GM12878 (cell line): ENCODE data around the gene MEP1B. TPM values are rescaled to one million over a fixed set of nuclear protein-coding genes. Genes with fewer than 3 reads are reported as not detected.

ENCODE experiments used
- ATAC-seq: fragments of 200-7000 bp; cut with Tn5 transposase; 3 replicates; pipeline ENCODE4 v1.9.1; 2020; ENCODE audit warnings: mild to moderate bottlenecking, moderate library complexity
- BruUV-seq: library from RNA; stranded (reverse); fragments of 400-500 nt; replicated peaks from 2 replicates; lab custom pipeline; 2021; lab: Mats Ljungman, UMichigan
- CTCF ChIA-PET: fragments of 300-600 bp; sonication (Branson Sonifier 250); formaldehyde crosslinking; extraction: SDS; loops from one replicate; lab custom pipeline; 2021; ENCODE audit warnings: inconsistent platforms; lab: Yijun Ruan, JAX
- POLR2A ChIA-PET: fragments of 350-600 bp; formaldehyde crosslinking; extraction: SDS; loops from one replicate; lab custom pipeline; 2021; ENCODE audit warnings: inconsistent platforms; lab: Charles Lee
- RAD21 ChIA-PET: fragments of 300-600 bp; sonication (Branson Sonifier 250); formaldehyde crosslinking; loops from one replicate; lab custom pipeline; 2023; ENCODE audit warnings: antibody characterized with exemption; ENCODE audit not compliant: unreplicated experiment; lab: Charles Lee
- SMC1A ChIA-PET: fragments of 300-600 bp; sonication (Branson Sonifier 250); formaldehyde crosslinking; loops from one replicate; lab custom pipeline; 2023; ENCODE audit not compliant: unreplicated experiment, uncharacterized antibody; lab: Charles Lee
- DNase-seq: peaks from one replicate; pipeline ENCODE4 v3.0.0-alpha.2; 2011; ENCODE audit warnings: low read depth, low spot score
- FAIRE-seq: peaks from 3 replicates; lab custom pipeline; 2011; peaks lifted over from hg19 to GRCh38; lab: Jason Lieb, UNC
- H2AFZ ChIP-seq: 2 replicates; pipeline ENCODE4 v1.6.0; 2011; ENCODE audit warnings: low read depth, low read length, control low read depth; ENCODE audit not compliant: control insufficient read depth
- H3K27ac ChIP-seq: 2 replicates; pipeline ENCODE4 v1.5.1; 2011; ENCODE audit warnings: control low read depth; ENCODE audit not compliant: control insufficient read depth, insufficient read depth
- H3K27me3 ChIP-seq, 2 experiments: replicated peaks in 1 of 2; 2 replicates each; pipeline versions ENCODE4 v1.6.0 to v1.6.1; 2011; ENCODE audit warnings: low read length in 1 of 2; ENCODE audit not compliant: control insufficient read depth in 2 of 2, insufficient read depth in 2 of 2
- H3K36me3 ChIP-seq, 2 experiments: 2 replicates each; pipeline ENCODE4 v1.5.1; 2011; ENCODE audit warnings: low read length in 1 of 2; ENCODE audit not compliant: control insufficient read depth in 2 of 2, insufficient read depth in 2 of 2
- H3K4me1 ChIP-seq: 2 replicates; pipeline ENCODE4 v1.6.1; 2011; ENCODE audit warnings: mild to moderate bottlenecking, low read length, moderate library complexity, mixed read lengths; ENCODE audit not compliant: control insufficient read depth, insufficient read depth
- H3K4me2 ChIP-seq: 2 replicates; pipeline ENCODE4 v1.6.0; 2011; ENCODE audit warnings: control low read depth; ENCODE audit not compliant: control insufficient read depth, insufficient read depth
- H3K4me3 ChIP-seq: fragments of 200-600 bp; sonication (generic); 2 replicates; pipeline ENCODE4 v1.5.1; 2016
- H3K79me2 ChIP-seq: 2 replicates; pipeline ENCODE4 v1.6.0; 2011; ENCODE audit warnings: low read length; ENCODE audit not compliant: control insufficient read depth, insufficient read depth
- H3K9ac ChIP-seq: 2 replicates; pipeline ENCODE4 v1.8.0; 2011; ENCODE audit warnings: low read length, control low read depth, mixed read lengths; ENCODE audit not compliant: control insufficient read depth, insufficient read depth
- H3K9me3 ChIP-seq: replicated peaks from 3 replicates; pipeline ENCODE4 v1.5.1; 2011; ENCODE audit warnings: mild to moderate bottlenecking, low read length; ENCODE audit not compliant: control insufficient read depth, insufficient read depth
- H4K20me1 ChIP-seq: 2 replicates; pipeline ENCODE4 v1.6.0; 2011; ENCODE audit not compliant: control insufficient read depth, insufficient read depth
- ASH2L ChIP-seq: fragments of 300-600, 200-600 bp; sonication (generic); IDR thresholded peaks from 2 replicates; pipeline ENCODE4 v1.6.1; 2017; ENCODE audit warnings: low read depth, mild to moderate bottlenecking, borderline replicate concordance
- CHD4 ChIP-seq: fragments of 200-600 bp; sonication (generic); IDR thresholded peaks from 2 replicates; pipeline ENCODE4 v1.6.1; 2016; ENCODE audit warnings: mild to moderate bottlenecking
- E2F8 ChIP-seq: fragments of 450-650 bp; IDR thresholded peaks from 2 replicates; pipeline ENCODE4 v1.6.1; 2018; ENCODE audit warnings: mild to moderate bottlenecking, low read depth, moderate library complexity; ENCODE audit not compliant: partially characterized antibody
- ELK1 ChIP-seq: IDR thresholded peaks from 2 replicates; pipeline ENCODE4 v1.6.1; 2012; ENCODE audit warnings: low read depth, low read length, improper control_type of control experiment
- ESRRA ChIP-seq: IDR thresholded peaks from 2 replicates; pipeline ENCODE4 v1.6.1; 2012; ENCODE audit warnings: mild to moderate bottlenecking, low read length, improper control_type of control experiment
- KLF5 ChIP-seq: fragments of 450-650 bp; IDR thresholded peaks from 2 replicates; pipeline ENCODE4 v1.6.1; 2014; ENCODE audit warnings: mild to moderate bottlenecking; ENCODE audit not compliant: partially characterized antibody
- LARP7 ChIP-seq: fragments of 450-650 bp; IDR thresholded peaks from 2 replicates; pipeline ENCODE4 v1.6.1; 2017; ENCODE audit warnings: mild to moderate bottlenecking
- MTA3 ChIP-seq: IDR thresholded peaks from 2 replicates; pipeline ENCODE4 v1.6.1; 2012; ENCODE audit warnings: low read length, inconsistent platforms, borderline replicate concordance
- PAX5 ChIP-seq: IDR thresholded peaks from 2 replicates; pipeline ENCODE4 v1.6.1; 2011; ENCODE audit warnings: low read depth, low read length, borderline replicate concordance
- SREBF2 ChIP-seq: IDR thresholded peaks from 2 replicates; pipeline ENCODE4 v1.6.1; 2012; ENCODE audit warnings: mild to moderate bottlenecking, low read length
- TARDBP ChIP-seq: IDR thresholded peaks from 2 replicates; pipeline ENCODE4 v1.6.1; 2016; ENCODE audit warnings: borderline replicate concordance
- ZNF217 ChIP-seq: fragments of 450-650 bp; IDR thresholded peaks from 2 replicates; pipeline ENCODE4 v1.6.1; 2017; ENCODE audit warnings: antibody characterized with exemption, mild to moderate bottlenecking
- ZNF592 ChIP-seq: fragments of 450-650 bp; IDR thresholded peaks from 2 replicates; pipeline ENCODE4 v1.6.1; 2017; ENCODE audit warnings: mild to moderate bottlenecking, moderate library complexity
- ZNF622 ChIP-seq: fragments of 450-650 bp; IDR thresholded peaks from 2 replicates; pipeline ENCODE4 v1.6.1; 2017; ENCODE audit warnings: mild to moderate bottlenecking, inconsistent platforms
- in situ Hi-C: fragments of 300-500 bp; cut with MboI; formaldehyde crosslinking; loops from 9 replicates; pipeline ENCODE4 v1.14.3; 2018; ENCODE audit warnings: mixed read lengths
- intact Hi-C: fragments of 100-400 bp; cut with micrococcal nuclease; formaldehyde crosslinking; loops from one replicate; pipeline ENCODE4 v1.14.2; 2022; ENCODE audit not compliant: unreplicated experiment
- polyA plus RNA-seq, 11 experiments: library from polyadenylated mRNA; depleted of rRNA in 4 of 11; unstranded in 6 of 11; stranded (reverse) in 5 of 11; fragments of >200 nt; fragmentation: Nextera tagmentation in 4 of 11; fragmentation: Illumina TruSeq in 1 of 11; extraction: Ambion mirVana in 4 of 11; extraction: Trizol in 1 of 11; gene quantifications; 1 replicate in 1 of 11; 2 replicates in 10 of 11; pipeline versions ENCODE4 v1.2.1 to v1.2.3, GENCODE V29; 2011 to 2016; ENCODE audit warnings: inconsistent platforms in 2 of 11, missing spikeins in 2 of 11, low read depth in 1 of 11
- total RNA-seq, 4 experiments: library from RNA; depleted of rRNA in 3 of 4; stranded (reverse); fragments of >200 nt in 3 of 4; fragmentation: Illumina TruSeq in 1 of 4; extraction: Trizol in 1 of 4; gene quantifications; 2 replicates each; pipeline versions ENCODE4 v1.2.1 to v1.2.3, GENCODE V29; 2013 to 2021
- TF ChIP-seq, protein P1 (sequence below): fragments of 450-650 bp; conservative IDR thresholded peaks from 2 replicates; pipeline ENCODE4 v1.6.1; 2017; ENCODE audit warnings: mild to moderate bottlenecking, moderate library complexity

Gene MEP1B
- total and polyA plus RNA-seq, 10 of the 15 experiments (the other 5 are each of a cell fraction or from before 2014, with no cell fraction given) = 0.04 to 0.05 TPM; not detected in 8

GRCh38 chr18:32183503-32183902 lies 6.3 kb upstream of the MEP1B start:
- RAD21 ChIA-PET = no interaction called here
- H3K9me3 ChIP-seq = no peaks in the 10 kb centered on the region; the same call in 2 of the 3 replicates
- H3K27me3 ChIP-seq = no peaks in the 10 kb centered on the region
- H3K4me2 ChIP-seq = no peak overlapping the region
- H3K9ac ChIP-seq = no peak overlapping the region
- H3K4me1 ChIP-seq = no peaks in the 10 kb centered on the region
- H3K27ac ChIP-seq = no peak overlapping the region
- H2AFZ ChIP-seq = no peak overlapping the region
- POLR2A ChIA-PET = no interaction called here
- CTCF ChIA-PET = interaction anchor here (0.7 kb wide), 1 partner anchor 244 kb away, joined by 3 read pairs; no protein-coding TSS in a partner anchor
- no peaks in the 10 kb centered on the region for H3K79me2 ChIP-seq
- in situ Hi-C loops (no loop called here), intact Hi-C loops (no loop called here)
- DNase-seq (no peak), ATAC-seq (no peak), FAIRE-seq (no peak)
- H3K4me3 ChIP-seq = no peak overlapping the region
- SMC1A ChIA-PET = no interaction called here
- no peaks in the 10 kb centered on the region for H4K20me1 ChIP-seq
- H3K36me3 ChIP-seq = no peaks in the 10 kb centered on the region
- no TSS peak for BruUV-seq
- TF ChIP-seq TARDBP (no peak), ZNF592 (no peak), E2F8 (no peak), LARP7 (no peak), ZNF622 (no peak), PAX5 (no peak), KLF5 (no peak), ASH2L (no peak), MTA3 (no peak), SREBF2 (no peak), ELK1 (no peak), CHD4 (no peak), ZNF217 (no peak), ESRRA (no peak)
- TF ChIP-seq, protein P1, sequence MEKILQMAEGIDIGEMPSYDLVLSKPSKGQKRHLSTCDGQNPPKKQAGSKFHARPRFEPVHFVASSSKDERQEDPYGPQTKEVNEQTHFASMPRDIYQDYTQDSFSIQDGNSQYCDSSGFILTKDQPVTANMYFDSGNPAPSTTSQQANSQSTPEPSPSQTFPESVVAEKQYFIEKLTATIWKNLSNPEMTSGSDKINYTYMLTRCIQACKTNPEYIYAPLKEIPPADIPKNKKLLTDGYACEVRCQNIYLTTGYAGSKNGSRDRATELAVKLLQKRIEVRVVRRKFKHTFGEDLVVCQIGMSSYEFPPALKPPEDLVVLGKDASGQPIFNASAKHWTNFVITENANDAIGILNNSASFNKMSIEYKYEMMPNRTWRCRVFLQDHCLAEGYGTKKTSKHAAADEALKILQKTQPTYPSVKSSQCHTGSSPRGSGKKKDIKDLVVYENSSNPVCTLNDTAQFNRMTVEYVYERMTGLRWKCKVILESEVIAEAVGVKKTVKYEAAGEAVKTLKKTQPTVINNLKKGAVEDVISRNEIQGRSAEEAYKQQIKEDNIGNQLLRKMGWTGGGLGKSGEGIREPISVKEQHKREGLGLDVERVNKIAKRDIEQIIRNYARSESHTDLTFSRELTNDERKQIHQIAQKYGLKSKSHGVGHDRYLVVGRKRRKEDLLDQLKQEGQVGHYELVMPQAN = no peak
